ENCODE measurements around the gene NFIB. TPM values are rescaled to one million over a fixed set of nuclear protein-coding genes. Genes with fewer than 3 reads are reported as not detected.

The NFIB gene
- total RNA-seq, 2 donors from 2014 or later = 54.8 to 114 TPM

- DNase-seq (ENCODE audit: low spot score) (no peak), ATAC-seq (ENCODE audit: insufficient number of reproducible peaks, low FRiP score, low read depth) (no peak)
- Histone ChIP-seq H3K4me1 (ENCODE audit: control insufficient read depth in 1 of 2, low read depth in 2 of 2) (no peaks in the 10 kb centered on the region), H3K36me3 (peaks cover 3% of the 10 kb centered on the region), H3K9me3 (no peaks in the 10 kb centered on the region), H3K4me3 (no peak overlapping the region), H3K27me3 (replicated peaks; ENCODE audit: insufficient read depth) (no peaks in the 10 kb centered on the region), H3K27ac (no peak overlapping the region)
- no peak for TF ChIP-seq CTCF (IDR thresholded peaks at IDR 0.05)
Measured at GRCh38 chr9:14139287-14139686, 174.7 kb downstream of the NFIB start.

GRCh38 chr9:14136646-14137370, 177.1 kb downstream of the NFIB start:
- Histone ChIP-seq H3K4me1 (ENCODE audit: control insufficient read depth in 1 of 2, low read depth in 2 of 2) (peaks cover 9 to 11% of the 10 kb centered on the region in 2 donors), H3K9me3 (no peaks in the 10 kb centered on the region), H3K27me3 (replicated peaks; ENCODE audit: insufficient read depth) (no peaks in the 10 kb centered on the region), H3K36me3 (peaks cover 3% of the 10 kb centered on the region), H3K27ac (no peak overlapping the region), H3K4me3 (no peak overlapping the region)
- ATAC-seq (ENCODE audit: insufficient number of reproducible peaks, low FRiP score, low read depth) = no peak
- no peak for DNase-seq (ENCODE audit: low spot score)
- no peak for TF ChIP-seq CTCF (IDR thresholded peaks at IDR 0.05)

GRCh38 chr9:14136047-14136635, 177.8 kb downstream of the NFIB start:
- DNase-seq (ENCODE audit: low spot score) (no peak), ATAC-seq (ENCODE audit: insufficient number of reproducible peaks, low FRiP score, low read depth) (no peak)
- TF ChIP-seq CTCF (IDR thresholded peaks at IDR 0.05) = no peak

GRCh38 chr9:14135421-14135820, 178.5 kb downstream of the NFIB start:
- Histone ChIP-seq H3K27ac (no peak overlapping the region), H3K36me3 (peaks cover 3% of the 10 kb centered on the region), H3K27me3 (replicated peaks; ENCODE audit: insufficient read depth) (no peaks in the 10 kb centered on the region), H3K4me1 (ENCODE audit: control insufficient read depth in 1 of 2, low read depth in 2 of 2) (peaks cover 9 to 11% of the 10 kb centered on the region in 2 donors), H3K9me3 (no peaks in the 10 kb centered on the region), H3K4me3 (no peak overlapping the region)
- no peak for TF ChIP-seq CTCF (IDR thresholded peaks at IDR 0.05)
- DNase-seq (ENCODE audit: low spot score) (no peak), ATAC-seq (ENCODE audit: insufficient number of reproducible peaks, low FRiP score, low read depth) (no peak)

More at GRCh38 chr9:14136047-14136635, 177.8 kb downstream of the NFIB start:
- H3K9me3 ChIP-seq = no peaks in the 10 kb centered on the region
- peaks cover 3% of the 10 kb centered on the region for H3K36me3 ChIP-seq
- H3K4me1 ChIP-seq (ENCODE audit: control insufficient read depth in 1 of 2, low read depth in 2 of 2) = peaks cover 9 to 11% of the 10 kb centered on the region in 2 donors
- no peak overlapping the region for H3K27ac ChIP-seq
- H3K27me3 ChIP-seq (replicated peaks; ENCODE audit: insufficient read depth) = no peaks in the 10 kb centered on the region
- no peak overlapping the region for H3K4me3 ChIP-seq

- H3K27ac ChIP-seq = peak overlapping the region in 1 of 2 donors; percentile 32
- H3K4me1 ChIP-seq (ENCODE audit: control insufficient read depth in 1 of 2, low read depth in 2 of 2) = peaks cover 9 to 15% of the 10 kb centered on the region in 2 donors
- no peak overlapping the region for H3K4me3 ChIP-seq
- TF ChIP-seq CTCF (IDR thresholded peaks at IDR 0.05) = no peak
- ATAC-seq (ENCODE audit: insufficient number of reproducible peaks, low FRiP score, low read depth) = no peak
- no peaks in the 10 kb centered on the region for H3K9me3 ChIP-seq
- H3K27me3 ChIP-seq (replicated peaks; ENCODE audit: insufficient read depth) = no peaks in the 10 kb centered on the region
- H3K36me3 ChIP-seq = no peaks in the 10 kb centered on the region
- no peak for DNase-seq (ENCODE audit: low spot score)
Measured at GRCh38 chr9:14133394-14133793, 180.5 kb downstream of the NFIB start.
